ENCODE results near the gene TLE6. TPM values are rescaled to one million over a fixed set of nuclear protein-coding genes. Genes with fewer than 3 reads are reported as not detected.

The TLE6 gene
- total and polyA plus RNA-seq, 2 of the 8 experiments (the other 6 are each of a cell fraction or from before 2014, with no cell fraction given), result 2.5 to 2.9 TPM

GRCh38 chr19:2986951-2987524 lies 9.7 kb downstream of the TLE6 start:
- Histone ChIP-seq H2BK15ac (ENCODE audit: low read length) (no peak overlapping the region), H3K4me3 (ENCODE audit: extremely low read depth in 1 of 4, insufficient read depth in 2 of 4, low read depth in 3 of 4, low read length in 4 of 4) (peak overlapping the region in 3 of 4 experiments; percentile 16 to 45 (median 21); a peak in 5 of 8 replicates), H3K23me2 (ENCODE audit: low read depth, low read length) (peaks cover 2% of the 10 kb centered on the region; the same call in 1 of the 2 replicates), H3K4ac (replicated peaks; ENCODE audit: insufficient read length, low read depth, low read length) (no peak overlapping the region), H3K79me1 (ENCODE audit: low read depth, low read length) (no peaks in the 10 kb centered on the region), H3K9ac (replicated peaks in 1 of 4; ENCODE audit: extremely low read depth in 1 of 4, low read depth in 3 of 4, low read length in 3 of 4) (peak overlapping the region in 2 of 4 experiments; percentile 38 to 39; a peak in 3 of 7 replicates), H2AFZ (ENCODE audit: low read length) (peak overlapping the region; percentile 63; the same call in 1 of the 2 replicates), H3K79me2 (ENCODE audit: control insufficient read depth in 1 of 2, insufficient read depth in 2 of 2, low read length in 2 of 2) (no peaks in the 10 kb centered on the region), H3K56ac (replicated peaks; ENCODE audit: insufficient read length, low read depth, low read length) (no peak overlapping the region), H2BK5ac (ENCODE audit: low read depth, low read length) (peak overlapping the region; percentile 78; the same call in 1 of the 2 replicates), H3K36me3 (ENCODE audit: control insufficient read depth in 2 of 4, insufficient read depth in 4 of 4, low read length in 3 of 4) (no peaks in the 10 kb centered on the region), H3K18ac (ENCODE audit: extremely low read depth, low read length) (peak overlapping the region; percentile 90), H3K9me3 (ENCODE audit: insufficient read depth in 2 of 2, low read depth in 1 of 2, low read length in 1 of 2) (no peaks in the 10 kb centered on the region), H3K27me3 (replicated peaks in 1 of 4; ENCODE audit: control insufficient read depth in 3 of 4, extremely low read depth in 1 of 4, insufficient read depth in 3 of 4, low read length in 3 of 4) (peaks cover 0 to 5% (median 2%) of the 10 kb centered on the region in 4 experiments; a peak in 2 of 7 replicates), H2BK120ac (replicated peaks; ENCODE audit: low read depth, low read length) (no peak overlapping the region), H4K8ac (ENCODE audit: extremely low read depth, insufficient read depth, low read length) (no peak overlapping the region), H4K91ac (replicated peaks; ENCODE audit: insufficient read length, low read length) (no peak overlapping the region), H2BK12ac (ENCODE audit: low read depth, low read length) (peak overlapping the region; percentile 97; the same call in 1 of the 2 replicates), H3K4me2 (ENCODE audit: insufficient read depth in 1 of 2, low read depth in 2 of 2, low read length in 2 of 2) (peak overlapping the region; percentile 55 to 65; a peak in 3 of 4 replicates), H4K20me1 (replicated peaks in 1 of 2; ENCODE audit: control insufficient read depth in 1 of 2, insufficient read depth in 2 of 2, low read length in 2 of 2) (no peaks in the 10 kb centered on the region), H2BK20ac (ENCODE audit: low read length) (no peak overlapping the region), H4K5ac (ENCODE audit: insufficient read length, low read depth, low read length) (no peak overlapping the region), H3K27ac (ENCODE audit: low read depth, low read length) (peak overlapping the region; percentile 36; the same call in 1 of the 2 replicates), H3K4me1 (replicated peaks in 1 of 4; ENCODE audit: control insufficient read depth in 3 of 4, insufficient read depth in 4 of 4, low read length in 3 of 4) (peaks cover 3 to 28% (median 21%) of the 10 kb centered on the region in 4 experiments), H3K23ac (ENCODE audit: insufficient read length) (no peak overlapping the region), H3K14ac (ENCODE audit: insufficient read length) (no peak overlapping the region), H2AK5ac (ENCODE audit: low read depth, low read length) (no peak overlapping the region)
- WGBS, 2 experiments (ENCODE audit: extremely low coverage in 1 of 2, insufficient coverage in 1 of 2, insufficient read length in 1 of 2, insufficient replicate concordance in 2 of 2, low coverage in 1 of 2, low lambda C conversion rate in 2 of 2, missing lambda C conversion rate in 1 of 2), result 40% methylated on average over 17 of the region's 20 CpGs; no CpG with 5 or more reads in 1 of the 2 experiments
- no peak for FAIRE-seq
- ChIA-PET POLR2A (ENCODE audit: partially characterized antibody) (interaction anchor here (0.8 to 4.3 kb wide), 11 partner anchors 9 to 67 kb away, joined by 3 to 20 read pairs (median 3); partner anchors contain the start of genes TLE2 and TLE6), CTCF (ENCODE audit: partially characterized antibody) (interaction anchor here (0.6 to 2.1 kb wide), 9 partner anchors 15 to 224 kb away, joined by 3 to 8 read pairs (median 3); no protein-coding TSS in a partner anchor)
- peak in 1 of 2 experiments; percentile 67 for DNase-seq (ENCODE audit: low read depth in 1 of 2, low spot score in 2 of 2)
- TF ChIP-seq TBP (IDR thresholded peaks at IDR 0.05; ENCODE audit: low read depth, low read length) (no peak), EP300 (IDR thresholded peaks at IDR 0.05; ENCODE audit: borderline replicate concordance in 1 of 2, low read depth in 2 of 2, low read length in 2 of 2) (peak in 1 of 2 experiments; percentile 63; a peak in 1 of 3 replicates), RBBP5 (IDR thresholded peaks at IDR 0.05; ENCODE audit: borderline replicate concordance, low read depth, low read length) (peak; percentile 77; the same call in 1 of the 2 replicates), BACH1 (IDR thresholded peaks at IDR 0.05; ENCODE audit: low read length) (0 out of 2 replicates have a peak, but pooled peaks have one; percentile 5), KDM4A (IDR thresholded peaks at IDR 0.05; ENCODE audit: low read depth, low read length, severe bottlenecking) (peak; percentile 29), MAX (IDR thresholded peaks at IDR 0.05) (no peak)
